ENCODE results near the gene APCDD1L.

Gene APCDD1L

DNA sequence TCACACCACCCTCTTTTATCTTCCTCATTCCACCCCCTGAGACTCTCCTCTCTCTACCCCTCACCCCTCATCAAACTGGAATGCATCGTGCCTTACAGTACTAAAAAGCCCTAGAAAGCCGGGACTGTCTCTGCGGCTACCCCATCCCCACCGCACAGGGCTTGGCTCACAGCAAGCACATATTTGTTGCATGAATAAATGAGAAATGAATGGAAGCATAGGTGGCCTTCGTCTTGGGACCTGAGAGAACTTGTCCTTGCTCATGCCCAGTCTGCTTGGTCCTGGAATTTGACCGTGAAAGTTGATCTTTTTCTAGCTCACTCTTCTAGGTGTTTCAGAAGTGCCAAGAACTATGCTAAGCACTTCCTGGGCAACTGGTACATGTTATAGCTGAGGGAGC lies 53.3 kb downstream of the APCDD1L start:
- Histone ChIP-seq H3K9ac (ENCODE audit: low read length) (no peak overlapping the region), H3K36me3 (ENCODE audit: control insufficient read depth, insufficient read depth, low read length) (no peaks in the 10 kb centered on the region), H3K9me3 (ENCODE audit: control insufficient read depth, insufficient read depth, low read depth, low read length) (peaks cover 3% of the 10 kb centered on the region; the same call in 1 of the 2 replicates), H3K27ac (ENCODE audit: low read depth, low read length) (no peak overlapping the region), H3K27me3 (ENCODE audit: control insufficient read depth, insufficient read depth, low read length) (no peaks in the 10 kb centered on the region), H3K4me3 (ENCODE audit: low read depth, low read length) (no peak overlapping the region), H3K4me1 (ENCODE audit: control insufficient read depth, insufficient read depth, low read length) (peaks cover 10% of the 10 kb centered on the region; the same call in 1 of the 2 replicates)

GRCh38 chr20:58461104-58461503 lies 54.1 kb downstream of the APCDD1L start:
- Histone ChIP-seq H3K4me3 (ENCODE audit: low read depth, low read length) (no peak overlapping the region), H3K36me3 (ENCODE audit: control insufficient read depth, insufficient read depth, low read length) (no peaks in the 10 kb centered on the region), H3K27me3 (ENCODE audit: control insufficient read depth, insufficient read depth, low read length) (no peaks in the 10 kb centered on the region), H3K9ac (ENCODE audit: low read length) (no peak overlapping the region), H3K27ac (ENCODE audit: low read depth, low read length) (no peak overlapping the region), H3K9me3 (ENCODE audit: control insufficient read depth, insufficient read depth, low read depth, low read length) (peaks cover 3% of the 10 kb centered on the region; the same call in 1 of the 2 replicates), H3K4me1 (ENCODE audit: control insufficient read depth, insufficient read depth, low read length) (peaks cover 10% of the 10 kb centered on the region; the same call in 1 of the 2 replicates)

GRCh38 chr20:58459058-58459750 lies 56.0 kb downstream of the APCDD1L start:
- Histone ChIP-seq H3K36me3 (ENCODE audit: control insufficient read depth, insufficient read depth, low read length) (no peaks in the 10 kb centered on the region), H3K9ac (ENCODE audit: low read length) (no peak overlapping the region), H3K4me1 (ENCODE audit: control insufficient read depth, insufficient read depth, low read length) (peaks cover 10% of the 10 kb centered on the region; the same call in 1 of the 2 replicates), H3K27ac (ENCODE audit: low read depth, low read length) (no peak overlapping the region), H3K27me3 (ENCODE audit: control insufficient read depth, insufficient read depth, low read length) (no peaks in the 10 kb centered on the region), H3K4me3 (ENCODE audit: low read depth, low read length) (no peak overlapping the region), H3K9me3 (ENCODE audit: control insufficient read depth, insufficient read depth, low read depth, low read length) (peaks cover 5% of the 10 kb centered on the region; the same call in 1 of the 2 replicates)

DNA sequence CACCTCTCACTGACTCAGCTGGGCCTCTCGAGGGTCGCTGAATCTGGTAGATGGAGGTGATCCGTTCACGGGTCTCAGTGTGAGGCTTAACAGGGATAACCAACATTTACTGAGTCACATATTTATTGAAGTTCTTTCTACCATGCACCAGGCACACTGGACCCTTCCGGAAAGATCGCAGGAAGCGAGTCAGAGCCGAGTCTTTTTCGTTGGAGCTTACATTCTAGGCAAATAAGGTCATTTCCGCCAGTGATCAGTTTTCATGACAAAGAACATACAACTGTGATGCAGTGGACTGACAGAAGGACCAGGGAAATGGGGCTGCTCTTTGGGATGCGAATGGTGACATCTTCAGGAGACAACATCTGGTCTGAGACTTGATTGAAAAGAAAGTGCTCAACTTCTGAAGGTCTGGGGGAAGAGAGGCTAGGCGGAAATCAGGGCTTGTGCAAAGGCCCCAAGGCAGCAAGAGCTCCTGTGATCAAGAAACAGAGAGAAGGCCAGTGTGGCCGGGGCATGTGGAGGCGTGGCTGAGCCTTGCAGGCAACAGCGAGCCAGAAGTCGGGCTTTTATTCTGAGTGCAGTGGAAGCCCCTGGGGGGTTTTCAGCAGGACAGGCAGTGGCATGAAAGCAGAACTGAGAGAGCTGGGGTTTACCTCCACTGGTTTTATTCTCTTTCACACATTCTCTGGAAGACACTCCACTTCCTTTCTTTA lies 56.7 kb downstream of the APCDD1L start:
- Histone ChIP-seq H3K4me3 (ENCODE audit: low read depth, low read length) (no peak overlapping the region), H3K9me3 (ENCODE audit: control insufficient read depth, insufficient read depth, low read depth, low read length) (peaks cover 8% of the 10 kb centered on the region; the same call in 1 of the 2 replicates), H3K9ac (ENCODE audit: low read length) (no peak overlapping the region), H3K27me3 (ENCODE audit: control insufficient read depth, insufficient read depth, low read length) (no peaks in the 10 kb centered on the region), H3K27ac (ENCODE audit: low read depth, low read length) (no peak overlapping the region), H3K36me3 (ENCODE audit: control insufficient read depth, insufficient read depth, low read length) (no peaks in the 10 kb centered on the region), H3K4me1 (ENCODE audit: control insufficient read depth, insufficient read depth, low read length) (peaks cover 11% of the 10 kb centered on the region)

DNA sequence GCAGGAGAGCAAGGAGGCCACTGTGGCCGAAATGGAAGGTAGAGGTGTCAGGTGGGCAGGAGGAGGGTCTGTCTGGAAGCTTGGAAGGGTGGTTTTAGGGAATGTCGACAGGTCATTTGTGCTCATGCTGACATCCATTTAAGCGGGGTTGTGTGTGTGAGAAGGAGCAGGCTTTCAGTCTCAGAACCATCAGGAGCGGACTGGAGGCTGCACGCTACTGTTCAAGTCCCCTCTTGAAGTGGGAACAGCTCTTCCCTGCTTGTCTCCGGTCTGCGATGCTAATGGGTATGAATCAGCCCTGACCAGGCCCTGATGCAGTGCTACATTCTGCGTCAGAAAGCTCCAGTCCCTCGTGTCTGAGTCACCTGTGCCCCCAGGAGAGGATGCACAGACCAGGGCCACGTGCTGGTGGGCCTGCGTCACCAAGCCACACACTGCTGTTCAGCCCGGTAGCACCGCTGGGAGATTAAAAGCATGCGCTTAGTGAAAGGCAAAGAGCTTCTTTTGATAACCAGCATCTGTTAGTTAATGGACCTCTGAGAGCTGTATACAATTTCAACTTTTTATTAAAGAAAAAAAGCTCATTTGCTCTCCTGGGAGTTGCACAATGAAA lies 58.0 kb downstream of the APCDD1L start:
- Histone ChIP-seq H3K27ac (ENCODE audit: low read depth, low read length) (no peak overlapping the region), H3K9me3 (ENCODE audit: control insufficient read depth, insufficient read depth, low read depth, low read length) (peaks cover 5% of the 10 kb centered on the region; the same call in 1 of the 2 replicates), H3K27me3 (ENCODE audit: control insufficient read depth, insufficient read depth, low read length) (no peaks in the 10 kb centered on the region), H3K4me3 (ENCODE audit: low read depth, low read length) (no peak overlapping the region), H3K4me1 (ENCODE audit: control insufficient read depth, insufficient read depth, low read length) (peaks cover 23% of the 10 kb centered on the region), H3K36me3 (ENCODE audit: control insufficient read depth, insufficient read depth, low read length) (no peaks in the 10 kb centered on the region), H3K9ac (ENCODE audit: low read length) (no peak overlapping the region)

DNA sequence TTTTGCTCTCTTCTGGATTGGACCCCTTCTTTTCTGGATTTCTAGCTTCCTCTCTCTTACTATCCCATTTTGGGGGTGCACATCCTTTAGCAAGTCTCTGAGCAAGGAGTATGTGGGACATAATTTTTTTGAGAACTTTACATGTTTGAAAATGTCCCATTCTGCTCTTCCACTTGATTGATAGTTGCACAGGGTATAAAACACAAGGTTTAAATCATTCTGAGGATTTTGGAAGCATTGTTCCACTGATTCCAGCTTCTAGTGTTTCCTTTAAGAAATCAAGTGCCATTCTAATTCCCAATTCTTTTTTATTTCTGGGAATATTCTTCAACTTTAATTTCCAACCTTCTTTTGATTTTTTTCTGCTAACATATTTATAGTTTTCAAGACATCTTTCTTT lies 60.7 kb downstream of the APCDD1L start:
- Histone ChIP-seq H3K27ac (ENCODE audit: low read depth, low read length) (no peak overlapping the region), H3K9ac (ENCODE audit: low read length) (no peak overlapping the region), H3K9me3 (ENCODE audit: control insufficient read depth, insufficient read depth, low read depth, low read length) (peaks cover 5% of the 10 kb centered on the region; the same call in 1 of the 2 replicates), H3K27me3 (ENCODE audit: control insufficient read depth, insufficient read depth, low read length) (no peaks in the 10 kb centered on the region), H3K4me3 (ENCODE audit: low read depth, low read length) (no peak overlapping the region), H3K4me1 (ENCODE audit: control insufficient read depth, insufficient read depth, low read length) (peaks cover 24% of the 10 kb centered on the region), H3K36me3 (ENCODE audit: control insufficient read depth, insufficient read depth, low read length) (no peaks in the 10 kb centered on the region)

GRCh38 chr20:58453391-58453790 lies 61.8 kb downstream of the APCDD1L start:
- no peaks in the 10 kb centered on the region for H3K36me3 ChIP-seq (ENCODE audit: control insufficient read depth, insufficient read depth, low read length)
- H3K4me3 ChIP-seq (ENCODE audit: low read depth, low read length), result no peak overlapping the region
- H3K27ac ChIP-seq (ENCODE audit: low read depth, low read length), result no peak overlapping the region

GRCh38 chr20:58452667-58453255 lies 62.4 kb downstream of the APCDD1L start:
- H3K9ac ChIP-seq (ENCODE audit: low read length), result no peak overlapping the region
- H3K4me3 ChIP-seq (ENCODE audit: low read depth, low read length), result no peak overlapping the region
- no peaks in the 10 kb centered on the region for H3K36me3 ChIP-seq (ENCODE audit: control insufficient read depth, insufficient read depth, low read length)
- H3K27ac ChIP-seq (ENCODE audit: low read depth, low read length), result no peak overlapping the region
- no peaks in the 10 kb centered on the region for H3K27me3 ChIP-seq (ENCODE audit: control insufficient read depth, insufficient read depth, low read length)
- peaks cover 5% of the 10 kb centered on the region; the same call in 1 of the 2 replicates for H3K9me3 ChIP-seq (ENCODE audit: control insufficient read depth, insufficient read depth, low read depth, low read length)
- peaks cover 17% of the 10 kb centered on the region for H3K4me1 ChIP-seq (ENCODE audit: control insufficient read depth, insufficient read depth, low read length)

More at GRCh38 chr20:58453391-58453790, 61.8 kb downstream of the APCDD1L start:
- Histone ChIP-seq H3K9me3 (ENCODE audit: control insufficient read depth, insufficient read depth, low read depth, low read length) (peaks cover 5% of the 10 kb centered on the region; the same call in 1 of the 2 replicates), H3K9ac (ENCODE audit: low read length) (no peak overlapping the region), H3K4me1 (ENCODE audit: control insufficient read depth, insufficient read depth, low read length) (peaks cover 18% of the 10 kb centered on the region), H3K27me3 (ENCODE audit: control insufficient read depth, insufficient read depth, low read length) (no peaks in the 10 kb centered on the region)

DNA sequence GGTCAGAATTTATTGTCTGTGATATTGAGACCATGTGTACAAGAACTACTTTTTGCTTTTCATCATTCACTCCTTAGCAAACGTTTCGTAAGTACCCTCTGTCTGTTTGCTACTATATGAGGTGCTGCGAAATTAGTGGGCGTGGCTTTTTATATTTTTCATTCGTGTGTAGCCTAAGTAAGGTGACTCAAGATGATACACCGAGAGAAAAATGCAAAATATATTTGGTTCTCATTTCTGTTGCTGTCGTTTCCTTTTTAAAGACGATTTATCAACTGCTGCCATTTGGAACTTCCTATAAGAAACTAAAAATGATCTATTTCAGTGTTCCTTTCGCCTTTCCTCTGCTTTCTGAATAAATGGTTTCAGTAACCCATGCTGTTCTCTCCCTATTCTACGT lies 64.9 kb downstream of the APCDD1L start:
- H3K27me3 ChIP-seq (ENCODE audit: control insufficient read depth, insufficient read depth, low read length), result no peaks in the 10 kb centered on the region
- H3K4me1 ChIP-seq (ENCODE audit: control insufficient read depth, insufficient read depth, low read length), result peaks cover 17% of the 10 kb centered on the region
- peaks cover 5% of the 10 kb centered on the region; the same call in 1 of the 2 replicates for H3K9me3 ChIP-seq (ENCODE audit: control insufficient read depth, insufficient read depth, low read depth, low read length)
- H3K9ac ChIP-seq (ENCODE audit: low read length), result no peak overlapping the region
- peaks cover 7% of the 10 kb centered on the region for H3K36me3 ChIP-seq (ENCODE audit: control insufficient read depth, insufficient read depth, low read length)
- H3K27ac ChIP-seq (ENCODE audit: low read depth, low read length), result no peak overlapping the region
- H3K4me3 ChIP-seq (ENCODE audit: low read depth, low read length), result no peak overlapping the region

DNA sequence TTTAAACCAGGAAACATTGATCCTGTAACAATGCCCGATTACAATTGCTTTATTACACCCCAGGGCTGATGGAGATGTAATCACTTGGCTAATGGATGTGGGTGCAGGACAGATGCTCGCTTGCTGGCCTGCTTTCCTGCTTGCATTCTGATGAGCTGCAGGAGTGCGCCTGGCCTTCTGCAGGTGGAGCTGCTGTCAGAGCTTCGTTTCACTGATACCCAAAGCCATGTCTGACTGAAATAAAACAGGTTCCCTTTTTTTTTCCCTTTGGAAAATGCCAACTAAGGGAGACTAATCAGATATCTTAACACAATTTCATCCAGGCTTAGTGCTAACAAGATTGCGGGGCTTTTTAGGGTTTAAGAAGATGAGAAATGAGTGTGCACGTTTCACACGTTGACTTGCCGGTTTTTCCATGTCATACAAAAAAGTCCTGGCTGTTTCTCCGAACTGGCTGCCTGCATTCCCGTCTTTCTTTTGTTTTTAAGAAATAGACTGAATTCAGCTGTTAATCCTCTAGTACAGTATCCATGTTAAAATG lies 65.4 kb downstream of the APCDD1L start:
- Histone ChIP-seq H3K9me3 (ENCODE audit: control insufficient read depth, insufficient read depth, low read depth, low read length) (peaks cover 5% of the 10 kb centered on the region; the same call in 1 of the 2 replicates), H3K36me3 (ENCODE audit: control insufficient read depth, insufficient read depth, low read length) (peaks cover 11% of the 10 kb centered on the region), H3K4me3 (ENCODE audit: low read depth, low read length) (no peak overlapping the region), H3K9ac (ENCODE audit: low read length) (no peak overlapping the region), H3K27ac (ENCODE audit: low read depth, low read length) (no peak overlapping the region), H3K4me1 (ENCODE audit: control insufficient read depth, insufficient read depth, low read length) (peaks cover 17% of the 10 kb centered on the region), H3K27me3 (ENCODE audit: control insufficient read depth, insufficient read depth, low read length) (no peaks in the 10 kb centered on the region)
